HG03354 (cell line): Measurements from ENCODE around the gene FAM83G.
A peak's percentile ranks its signal among the peaks of the same experiment; 100 is the strongest.

ENCODE experiments used
- ATAC-seq: cut with Tn5 transposase; IDR thresholded peaks from one replicate; pipeline ENCODE4 v1.9.1; 2021; ENCODE audit warnings: mild to moderate bottlenecking; ENCODE audit not compliant: unreplicated experiment, poor library complexity, severe bottlenecking

Gene FAM83G

GRCh38 chr17:19010729-19011505 is 6.4 kb upstream of the FAM83G start:
- ATAC-seq, result no peak

GRCh38 chr17:19009970-19010369 is 5.4 kb upstream of the FAM83G start:
- no peak for ATAC-seq

- ATAC-seq, result no peak
Measured at GRCh38 chr17:19006698-19007097, 2.1 kb upstream of the FAM83G start.

GRCh38 chr17:19005789-19006430 is 1.3 kb upstream of the FAM83G start:
- no peak for ATAC-seq

- no peak for ATAC-seq
Measured at GRCh38 chr17:19005137-19005773, 691 bp upstream of the FAM83G start.

GRCh38 chr17:19003543-19004420 is 782 bp downstream of the FAM83G start:
- ATAC-seq, result peak; percentile 14

- ATAC-seq, result no peak
Measured at GRCh38 chr17:19002805-19003542, 1.6 kb downstream of the FAM83G start.

GRCh38 chr17:19001907-19002590 is 2.5 kb downstream of the FAM83G start:
- no peak for ATAC-seq

GRCh38 chr17:19000531-19001325 is 3.8 kb downstream of the FAM83G start:
- ATAC-seq, result no peak

GRCh38 chr17:18999911-19000310 is 4.7 kb downstream of the FAM83G start:
- ATAC-seq, result no peak

- no peak for ATAC-seq
Measured at GRCh38 chr17:18999394-18999793, 5.2 kb downstream of the FAM83G start.

GRCh38 chr17:18997650-18998196 is 6.8 kb downstream of the FAM83G start:
- ATAC-seq, result no peak

- ATAC-seq, result no peak
Measured at GRCh38 chr17:18996458-18996857, 8.1 kb downstream of the FAM83G start.

GRCh38 chr17:18995220-18995619 is 9.3 kb downstream of the FAM83G start:
- no peak for ATAC-seq

- ATAC-seq, result no peak
Measured at GRCh38 chr17:18994631-18995030, 9.9 kb downstream of the FAM83G start.

GRCh38 chr17:18993905-18994526 is 10.5 kb downstream of the FAM83G start:
- no peak for ATAC-seq

- ATAC-seq, result no peak
Measured at GRCh38 chr17:18992454-18993130, 12.0 kb downstream of the FAM83G start.
